ENCODE measurements around the gene CBX7. TPM values are rescaled to one million over a fixed set of nuclear protein-coding genes. Genes with fewer than 3 reads are reported as not detected.

CBX7 gene
- total RNA-seq, 1 donor from 2014 or later: 11.6 TPM

Other genes starting within 250 kb of the CBX7 start
- gene APOBEC3A, start 195.1 kb downstream of the CBX7 start, total RNA-seq: not detected in 2 replicates
- 25.4 and 26.1 TPM in 2 replicates for gene APOBEC3B, start 170.3 kb downstream of the CBX7 start, total RNA-seq
- gene APOBEC3C, start 138.4 kb downstream of the CBX7 start, total RNA-seq: 73.6 and 74.8 TPM in 2 replicates
- 26.2 and 26.7 TPM in 2 replicates for gene APOBEC3D, start 131.6 kb downstream of the CBX7 start, total RNA-seq
- gene APOBEC3F, start 111.8 kb downstream of the CBX7 start, total RNA-seq: 16.9 and 19.8 TPM in 2 replicates
- gene APOBEC3G, start 75.4 kb downstream of the CBX7 start, total RNA-seq: 47.2 and 48.5 TPM in 2 replicates
- gene APOBEC3H, start 55.4 kb downstream of the CBX7 start, total RNA-seq: 5.8 and 7.6 TPM in 2 replicates
- 2.2 and 2.3 TPM in 2 replicates for gene PDGFB, start 92.3 kb upstream of the CBX7 start, total RNA-seq
- 2,129 and 2,132 TPM in 2 replicates for gene RPL3, start 166.9 kb upstream of the CBX7 start, total RNA-seq
- gene SYNGR1, start 197.3 kb upstream of the CBX7 start, total RNA-seq: not detected in 2 replicates
- 24.9 and 27.0 TPM in 2 replicates for gene TAB1, start 247.1 kb upstream of the CBX7 start, total RNA-seq

Data from activated CD4-positive, alpha-beta T cell treated with anti-CD3 and anti-CD28 coated beads, Interleukin-2, amount 10 ng/mL, durations not matched to agents 24 days and 14 days (primary cell).